DOHH2 (cell line): ENCODE data around the gene RPP25.

Experiments used
- H3F3A ChIP-seq: fragments of 200-600 bp; sonication (generic), shearing (Covaris generic); 2 replicates; pipeline ENCODE4 v1.6.0; 2016; ENCODE audit warnings: antibody characterized with exemption, mild to moderate bottlenecking; ENCODE audit not compliant: control insufficient read depth, insufficient read depth
- H3K27ac ChIP-seq: fragments of 200-600 bp; sonication (generic); 2 replicates; pipeline ENCODE4 v1.5.1; 2014; ENCODE audit warnings: low read depth, mild to moderate bottlenecking, low read length, moderate library complexity
- H3K27me3 ChIP-seq: fragments of 200-600 bp; sonication (generic); 2 replicates; pipeline ENCODE4 v1.6.1; 2014; ENCODE audit warnings: mild to moderate bottlenecking, low read length, mixed read lengths; ENCODE audit not compliant: control insufficient read depth
- H3K36me3 ChIP-seq: fragments of 200-600 bp; sonication (generic); 2 replicates; pipeline ENCODE4 v1.6.1; 2014; ENCODE audit warnings: mild to moderate bottlenecking, low read length, moderate library complexity, mixed read lengths; ENCODE audit not compliant: control insufficient read depth
- H3K4me1 ChIP-seq: fragments of 200-600 bp; sonication (generic); 2 replicates; pipeline ENCODE4 v1.6.1; 2014; ENCODE audit warnings: mild to moderate bottlenecking, low read length, mixed read lengths; ENCODE audit not compliant: control insufficient read depth
- H3K4me2 ChIP-seq: fragments of 200-600 bp; sonication (generic); 2 replicates; pipeline ENCODE4 v1.6.0; 2014; ENCODE audit warnings: mild to moderate bottlenecking, low read length, moderate library complexity
- H3K4me3 ChIP-seq: fragments of 200-600 bp; sonication (generic); 2 replicates; pipeline ENCODE4 v1.5.1; 2014; ENCODE audit warnings: mild to moderate bottlenecking, low read length, mixed read lengths
- H3K79me2 ChIP-seq: fragments of 200-600 bp; sonication (generic); 2 replicates; pipeline ENCODE4 v1.6.1; 2014; ENCODE audit warnings: mild to moderate bottlenecking, low read length, mixed read lengths; ENCODE audit not compliant: control insufficient read depth
- H3K9me2 ChIP-seq: fragments of 200-600 bp; sonication (generic); replicated peaks from 2 replicates; pipeline ENCODE4 v1.6.1; 2014; ENCODE audit warnings: mild to moderate bottlenecking, low read length, mixed read lengths; ENCODE audit not compliant: control insufficient read depth
- H3K9me3 ChIP-seq: fragments of 200-600 bp; sonication (generic); 2 replicates; pipeline ENCODE4 v1.6.1; 2014; ENCODE audit warnings: antibody characterized with exemption, low read length, mixed read lengths; ENCODE audit not compliant: control insufficient read depth, insufficient read depth
- H4K20me1 ChIP-seq: fragments of 200-600 bp; sonication (generic); 2 replicates; pipeline ENCODE4 v1.6.0; 2014; ENCODE audit warnings: low read depth, mild to moderate bottlenecking, antibody characterized with exemption, low read length, moderate library complexity; ENCODE audit not compliant: control insufficient read depth, insufficient read depth
- CTCF ChIP-seq: fragments of 200-600 bp; sonication (generic); IDR thresholded peaks from one replicate; pipeline ENCODE4 v1.5.1; 2014; ENCODE audit warnings: antibody characterized with exemption, mild to moderate bottlenecking, low read depth, low read length; ENCODE audit not compliant: poor library complexity, severe bottlenecking
- EZH2phosphoT487 ChIP-seq: fragments of 200-600 bp; sonication (generic); IDR thresholded peaks from 2 replicates; pipeline ENCODE4 v1.6.1; 2017; ENCODE audit warnings: borderline replicate concordance, mild to moderate bottlenecking, antibody characterized with exemption, low read length, moderate library complexity, mixed read lengths

The RPP25 gene

GRCh38 chr15:74933573-74933972 is 23.0 kb downstream of the RPP25 start:
- Histone ChIP-seq H4K20me1 (peaks cover 19% of the 10 kb centered on the region; the same call in 1 of the 2 replicates), H3K27me3 (no peaks in the 10 kb centered on the region), H3K4me2 (peak overlapping the region; percentile 8; the same call in 1 of the 2 replicates), H3K9me3 (no peaks in the 10 kb centered on the region), H3K36me3 (peaks cover 58% of the 10 kb centered on the region), H3K79me2 (peaks cover 90% of the 10 kb centered on the region), H3K9me2 (no peaks in the 10 kb centered on the region), H3K4me1 (peaks cover 38% of the 10 kb centered on the region), H3F3A (no peaks in the 10 kb centered on the region; the same call in 1 of the 2 replicates), H3K27ac (no peak overlapping the region), H3K4me3 (no peak overlapping the region)
- TF ChIP-seq CTCF (no peak), EZH2phosphoT487 (no peak)

GRCh38 chr15:74928771-74929198 is 27.8 kb downstream of the RPP25 start:
- Histone ChIP-seq H3K4me3 (no peak overlapping the region), H4K20me1 (peaks cover 8% of the 10 kb centered on the region; the same call in 1 of the 2 replicates), H3K4me2 (no peak overlapping the region), H3F3A (peaks cover 2% of the 10 kb centered on the region; the same call in 1 of the 2 replicates), H3K79me2 (peaks cover 74% of the 10 kb centered on the region), H3K4me1 (peaks cover 11% of the 10 kb centered on the region), H3K36me3 (peaks cover 65% of the 10 kb centered on the region), H3K9me2 (no peaks in the 10 kb centered on the region), H3K27ac (no peak overlapping the region), H3K9me3 (no peaks in the 10 kb centered on the region), H3K27me3 (no peaks in the 10 kb centered on the region)
- TF ChIP-seq CTCF (no peak), EZH2phosphoT487 (no peak)

- Histone ChIP-seq H3K36me3 (peaks cover 76% of the 10 kb centered on the region), H3K4me3 (no peak overlapping the region), H3K79me2 (peaks cover 38% of the 10 kb centered on the region), H3K27ac (no peak overlapping the region), H4K20me1 (0 out of 2 replicates have a peak, but pooled peaks cover 5% of the 10 kb centered on the region), H3F3A (0 out of 2 replicates have a peak, but pooled peaks cover 2% of the 10 kb centered on the region), H3K4me2 (no peak overlapping the region), H3K27me3 (no peaks in the 10 kb centered on the region), H3K9me3 (no peaks in the 10 kb centered on the region), H3K9me2 (no peaks in the 10 kb centered on the region), H3K4me1 (no peaks in the 10 kb centered on the region)
- TF ChIP-seq EZH2phosphoT487 (no peak), CTCF (no peak)
These were observed 32.0 kb downstream of the RPP25 start for GRCh38 chr15:74924525-74924924.
